Esophagus squamous epithelium (tissue), 5 donors: ENCODE measurements around the gene C1orf53. TPM values are rescaled to one million over a fixed set of nuclear protein-coding genes. Genes with fewer than 3 reads are reported as not detected.
A peak's percentile ranks its signal among the peaks of the same experiment; 100 is the strongest.
"Not testable (repeated sequence)": the region's sequence is repeated elsewhere in the genome, so short reads cannot be mapped to it uniquely, and the experiment has no call there.

Experiments
- DNase-seq: peaks from one replicate; lab custom pipeline; 2025; lab: John Stamatoyannopoulos, UW
- H3K27ac ChIP-seq, 4 donors: fragments of 200-600 bp; sonication (generic); one replicate each; pipeline ENCODE4 v1.5.1; 2016 to 2019; ENCODE audit warnings: mild to moderate bottlenecking in 1 of 4
- H3K27me3 ChIP-seq, 4 donors: fragments of 200-600 bp; sonication (generic); 1 replicate in 3 of 4; 2 replicates in 1 of 4; pipeline versions ENCODE4 v1.5.1 to v1.6.0; 2017 to 2021; ENCODE audit warnings: antibody characterized with exemption in 1 of 4
- H3K36me3 ChIP-seq, 3 donors: fragments of 200-600 bp; sonication (generic); one replicate each; pipeline ENCODE4 v1.5.1; 2016 to 2019
- H3K4me1 ChIP-seq, 3 donors: fragments of 200-600 bp; sonication (generic); one replicate each; pipeline ENCODE4 v1.5.1; 2017 to 2019
- H3K4me3 ChIP-seq, 4 donors: fragments of 200-600 bp; sonication (generic); 1 replicate in 3 of 4; 2 replicates in 1 of 4; pipeline ENCODE4 v1.5.1; 2016 to 2019; ENCODE audit warnings: mild to moderate bottlenecking in 2 of 4, moderate library complexity in 1 of 4
- H3K9me3 ChIP-seq, 3 donors: fragments of 200-600 bp; sonication (generic); one replicate each; pipeline ENCODE4 v1.5.1; 2016 to 2019
- CTCF ChIP-seq, 6 experiments: fragments of 450-650 bp in 4 of 6; fragments of 200-600 bp in 2 of 6; sonication (generic) in 2 of 6; IDR thresholded peaks; one replicate each; pipeline ENCODE4 v1.5.1; 2016 to 2019; ENCODE audit warnings: antibody characterized with exemption in 6 of 6, mild to moderate bottlenecking in 4 of 6, moderate library complexity in 4 of 6
- POLR2A ChIP-seq, 4 donors: fragments of 450-650 bp; IDR thresholded peaks; one replicate each; pipeline ENCODE4 v1.6.1; 2017; ENCODE audit warnings: antibody characterized with exemption in 4 of 4, mild to moderate bottlenecking in 4 of 4, moderate library complexity in 3 of 4
- WGBS, 2 donors: methylation state at CpG; one replicate each; pipeline ENCODE4 v1.1.5; 2018; 5-methylcytosine and 5-hydroxymethylcytosine counted together
- intact Hi-C: fragments of 100-400 bp; cut with DNase I; formaldehyde crosslinking; loops from one replicate; pipeline ENCODE4 v1.15.0; 2022
- total RNA-seq, 4 donors: library from RNA; depleted of rRNA; stranded (reverse); fragments of >200 nt; gene quantifications; one replicate each; pipeline ENCODE4 v1.1.0, GENCODE V29; 2016
- donor health status: DM: yes; HTN: yes; CAD: no.

The C1orf53 gene
- 1 to 10 TPM in 2 of 4 donors, not detected in 2; 3.4 to 7.2 TPM for total RNA-seq

GRCh38 chr1:197902454-197903195 lies at the start of gene C1orf53:
Gene C1orf53 (plus strand): TSS chr1:197902630. CDS start chr1:197902650, 20 bp downstream.
- H3K27me3 ChIP-seq, result peaks cover 0 to 59% (median under 1%) of the 10 kb centered on the region in 4 donors
- WGBS, 2 donors, result 0 to 1% methylated on average over 12 to 15 of the region's 90 CpGs
- intact Hi-C loops, result no loop called here
- peak within 1 kb of the TSS; percentile 85 to 90 (median 88) for H3K27ac ChIP-seq
- peak within 1 kb of the TSS; percentile 63 to 81 (median 78) for H3K4me3 ChIP-seq
- no peaks in the 10 kb centered on the region for H3K36me3 ChIP-seq
- peaks cover 4 to 14% (median 6%) of the 10 kb centered on the region in 3 donors for H3K4me1 ChIP-seq
- DNase-seq, result no peak
- peak in 2 of 4 donors; percentile 25 to 42 for TF ChIP-seq POLR2A (IDR thresholded peaks at IDR 0.05)
- TF ChIP-seq CTCF (IDR thresholded peaks at IDR 0.05), result peak in 2 of 6 experiments; percentile 1 to 26
- H3K9me3 ChIP-seq, result no peaks in the 10 kb centered on the region

GRCh38 chr1:197855751-197856150 lies 46.7 kb upstream of the C1orf53 start:
- H3K9me3 ChIP-seq, H3K36me3 ChIP-seq, H3K4me3 ChIP-seq, intact Hi-C loops, H3K27ac ChIP-seq, H3K4me1 ChIP-seq, H3K27me3 ChIP-seq, DNase-seq: not testable (repeated sequence)
- WGBS, 2 donors, result 73 to 79% methylated on average over 2 of the region's 2 CpGs

DNA sequence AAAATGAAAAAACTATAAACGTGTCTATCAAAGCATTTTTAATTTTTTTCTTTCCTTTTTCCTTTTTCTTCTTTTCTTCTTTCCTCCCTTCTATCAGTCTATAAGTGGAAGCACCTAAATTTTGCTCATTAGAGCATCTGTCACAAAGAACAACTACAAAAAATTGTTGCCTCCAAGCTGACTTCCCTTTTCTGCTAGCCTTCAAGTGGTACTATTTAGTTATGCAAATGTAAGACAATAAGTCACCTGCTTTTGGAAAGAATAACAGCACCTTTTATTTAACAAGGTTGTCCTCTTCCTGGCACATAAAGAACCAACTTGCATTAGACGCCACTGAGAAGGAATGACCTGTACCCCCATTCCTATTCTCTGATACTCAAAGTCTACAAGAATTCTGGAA lies 45.0 kb upstream of the C1orf53 start:
- no peaks in the 10 kb centered on the region for H3K9me3 ChIP-seq
- H3K27me3 ChIP-seq, result no peaks in the 10 kb centered on the region
- intact Hi-C loops, result no loop called here
- no peak for DNase-seq
- 70 to 77% methylated on average over 2 of the region's 2 CpGs for WGBS, 2 donors
- H3K4me3 ChIP-seq, result no peak overlapping the region
- no peaks in the 10 kb centered on the region for H3K4me1 ChIP-seq
- H3K27ac ChIP-seq, result no peak overlapping the region
- TF ChIP-seq CTCF (IDR thresholded peaks at IDR 0.05), result no peak
- TF ChIP-seq POLR2A (IDR thresholded peaks at IDR 0.05), result no peak
- H3K36me3 ChIP-seq, result no peaks in the 10 kb centered on the region

DNA sequence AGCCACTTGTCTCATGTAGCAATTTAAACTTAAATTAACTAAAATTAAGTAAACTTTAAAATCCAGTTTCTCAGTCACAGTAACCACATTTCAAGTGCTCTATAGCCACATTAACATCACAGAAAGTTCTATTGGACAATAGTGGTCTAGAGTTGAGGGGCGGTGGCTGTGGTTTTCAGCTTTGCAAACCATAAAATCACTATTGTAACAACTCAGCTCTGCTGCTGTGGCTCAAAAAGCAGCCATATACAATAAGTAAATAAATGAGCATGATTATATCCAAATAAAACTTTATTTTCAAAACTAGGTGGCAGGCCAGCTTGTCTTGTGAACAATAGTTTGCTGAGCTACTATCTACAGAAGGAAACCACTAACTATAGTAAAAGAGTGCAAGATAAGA lies 43.4 kb upstream of the C1orf53 start:
- WGBS, 2 donors, result 57 to 78% methylated on average over 1 of the region's 1 CpG
- no peak for DNase-seq
- no peak overlapping the region for H3K4me3 ChIP-seq
- intact Hi-C loops, result no loop called here
- no peaks in the 10 kb centered on the region for H3K9me3 ChIP-seq
- no peaks in the 10 kb centered on the region for H3K36me3 ChIP-seq
- no peaks in the 10 kb centered on the region for H3K4me1 ChIP-seq
- H3K27me3 ChIP-seq, result no peaks in the 10 kb centered on the region
- TF ChIP-seq POLR2A (IDR thresholded peaks at IDR 0.05), result no peak
- TF ChIP-seq CTCF (IDR thresholded peaks at IDR 0.05), result no peak
- H3K27ac ChIP-seq, result no peak overlapping the region

DNA sequence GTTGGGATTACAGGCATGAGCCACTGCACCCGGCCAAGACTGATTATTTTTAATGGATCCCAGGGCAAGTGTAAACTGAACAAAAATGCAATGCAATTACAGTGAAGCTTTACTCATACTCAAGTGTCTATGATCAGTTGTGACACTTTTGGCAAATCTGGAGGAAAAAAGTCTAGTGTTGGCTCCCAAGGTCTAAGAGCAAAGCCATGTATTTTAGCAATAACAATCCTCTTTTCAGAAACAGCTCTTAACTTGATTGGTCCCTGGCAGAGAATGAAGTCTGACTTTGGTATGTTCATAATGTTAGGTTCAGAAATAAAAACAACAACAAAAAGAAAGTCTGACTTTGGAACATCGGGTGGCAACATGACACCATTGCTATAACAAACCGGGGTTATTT lies 40.2 kb upstream of the C1orf53 start:
- no peak for DNase-seq
- no peaks in the 10 kb centered on the region for H3K4me1 ChIP-seq
- 72 to 79% methylated on average over 3 of the region's 3 CpGs for WGBS, 2 donors
- H3K27ac ChIP-seq, result no peak overlapping the region
- intact Hi-C loops, result no loop called here
- H3K27me3 ChIP-seq, result no peaks in the 10 kb centered on the region
- no peak overlapping the region for H3K4me3 ChIP-seq
- TF ChIP-seq POLR2A (IDR thresholded peaks at IDR 0.05) (no peak), CTCF (IDR thresholded peaks at IDR 0.05) (no peak)
- no peaks in the 10 kb centered on the region for H3K9me3 ChIP-seq
- H3K36me3 ChIP-seq, result no peaks in the 10 kb centered on the region
